Kidney tubule cell (primary cell): ENCODE data around the gene SYNPO2L.
"Not testable (repeated sequence)": the region's sequence is repeated elsewhere in the genome, so short reads cannot be mapped to it uniquely, and the experiment has no call there.

Experiments used
- DNase-seq: peaks from one replicate; pipeline ENCODE4 v3.0.0-alpha.2; 2018; ENCODE audit warnings: low spot score

The SYNPO2L gene

DNA sequence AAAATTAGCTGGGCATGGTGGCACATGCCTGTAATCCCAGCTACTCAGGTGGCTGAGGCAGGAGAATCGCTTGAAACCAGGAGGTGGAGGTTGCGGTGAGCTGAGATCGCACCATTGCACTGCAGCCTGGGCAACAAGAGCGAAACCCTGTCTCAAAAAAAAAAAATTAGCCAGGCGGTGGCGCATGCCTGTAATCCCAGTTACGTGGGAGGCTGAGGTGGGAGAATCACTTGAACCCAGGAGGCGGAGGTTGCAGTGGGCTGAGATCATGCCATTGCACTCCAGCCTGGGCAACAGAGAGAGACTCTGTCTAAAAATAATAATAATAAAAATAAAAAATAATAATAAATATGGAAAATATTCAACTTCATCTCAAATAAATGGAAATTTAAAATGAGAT, 38.7 kb downstream of the SYNPO2L start:
- DNase-seq: not testable (repeated sequence)

DNA sequence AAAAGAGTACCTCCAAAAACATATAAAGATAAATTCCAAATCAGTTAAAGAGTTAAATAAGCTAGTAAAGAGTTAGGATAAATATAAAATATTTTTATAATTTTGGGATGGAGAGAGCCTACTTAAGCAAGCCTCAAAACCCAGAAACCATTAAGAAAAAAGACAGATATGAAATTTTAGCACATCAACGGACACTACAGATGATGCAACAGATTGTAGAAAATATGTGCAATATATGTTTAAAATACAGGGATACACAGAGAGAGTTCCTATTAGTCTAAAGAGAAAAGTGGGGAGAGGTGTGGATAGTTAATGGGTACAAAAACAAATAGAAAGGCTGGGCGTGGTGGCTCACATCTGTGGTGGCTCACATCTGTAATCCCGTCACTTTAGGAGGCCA, 41.1 kb downstream of the SYNPO2L start:
- no peak for DNase-seq

- DNase-seq: no peak
Observed at GRCh38 chr10:73609116-73609515, 46.7 kb downstream of the SYNPO2L start.

DNA sequence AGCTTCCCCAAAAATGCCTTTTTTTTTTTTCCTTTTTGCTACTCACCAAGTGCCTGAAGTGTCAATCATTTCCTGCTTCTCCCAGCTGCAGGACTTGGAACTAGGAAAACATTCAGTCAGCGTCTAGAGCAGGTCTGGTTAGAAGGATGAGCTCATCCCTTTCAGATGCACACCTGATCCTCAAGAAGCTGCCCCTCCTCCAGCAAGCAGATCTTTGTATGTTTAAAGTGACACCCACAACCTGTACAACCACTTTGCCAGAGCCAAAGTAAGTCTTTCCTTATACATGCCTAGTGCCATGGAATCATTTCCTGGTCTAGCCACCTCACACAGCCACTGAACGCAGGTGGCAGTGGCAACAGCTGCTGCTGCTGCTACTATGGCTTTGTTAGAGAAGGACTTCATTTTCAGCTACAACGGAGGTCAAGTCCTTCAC, 54.3 kb downstream of the SYNPO2L start:
- peak; percentile 99 for DNase-seq

GRCh38 chr10:73597346-73597745, 58.5 kb downstream of the SYNPO2L start:
- DNase-seq: peak; percentile 89
